HG03045 (cell line): ENCODE results near the gene PDXDC1.
"Not testable (repeated sequence)": the region's sequence is repeated elsewhere in the genome, so short reads cannot be mapped to it uniquely, and the experiment has no call there.

Experiments used
- ATAC-seq: cut with Tn5 transposase; IDR thresholded peaks from one replicate; pipeline ENCODE4 v1.9.1; 2021; ENCODE audit warnings: mild to moderate bottlenecking, moderate library complexity; ENCODE audit not compliant: unreplicated experiment

Gene PDXDC1

GRCh38 chr16:14974656-14975417 lies at the start of gene PDXDC1:
Gene PDXDC1, plus strand, starts transcription at chr16:14975026. Its CDS starts 174 bp downstream, at chr16:14975200.
- peak; percentile 93 for ATAC-seq

- ATAC-seq: not testable (repeated sequence)
Measured at GRCh38 chr16:14928064-14928714, 46.6 kb upstream of the PDXDC1 start.

- ATAC-seq: not testable (repeated sequence)
Measured at GRCh38 chr16:14929176-14929575, 45.6 kb upstream of the PDXDC1 start.

GRCh38 chr16:14930246-14930645 lies 44.6 kb upstream of the PDXDC1 start:
- ATAC-seq: not testable (repeated sequence)

GRCh38 chr16:14930971-14931370 lies 43.9 kb upstream of the PDXDC1 start:
- ATAC-seq: not testable (repeated sequence)

GRCh38 chr16:14932581-14933375 lies 42.0 kb upstream of the PDXDC1 start:
- ATAC-seq: not testable (repeated sequence)

- ATAC-seq: not testable (repeated sequence)
Measured at GRCh38 chr16:14937143-14937542, 37.7 kb upstream of the PDXDC1 start, which contains the start of gene NPIPA1. Gene NPIPA1, plus strand, starts transcription at chr16:14937443. Its CDS starts 0 bp downstream, at chr16:14937443.

- not testable (repeated sequence) for ATAC-seq
Measured at GRCh38 chr16:14937994-14938393, 36.8 kb upstream of the PDXDC1 start.

GRCh38 chr16:14942686-14943085 lies 32.1 kb upstream of the PDXDC1 start:
- not testable (repeated sequence) for ATAC-seq

- ATAC-seq: no peak
Measured at GRCh38 chr16:14955546-14956231, 19.1 kb upstream of the PDXDC1 start.

GRCh38 chr16:14957576-14958322 lies 17.1 kb upstream of the PDXDC1 start:
- ATAC-seq: no peak

- no peak for ATAC-seq
Measured at GRCh38 chr16:14958323-14958600, 16.6 kb upstream of the PDXDC1 start.

GRCh38 chr16:14958970-14959369 lies 15.9 kb upstream of the PDXDC1 start:
- no peak for ATAC-seq

- no peak for ATAC-seq
Measured at GRCh38 chr16:14961405-14962186, 13.2 kb upstream of the PDXDC1 start.

GRCh38 chr16:14963281-14964173 lies 11.3 kb upstream of the PDXDC1 start:
- no peak for ATAC-seq

- ATAC-seq: no peak
Measured at GRCh38 chr16:14965328-14965727, 9.5 kb upstream of the PDXDC1 start.

- ATAC-seq: not testable (repeated sequence)
Measured at GRCh38 chr16:14969795-14970194, 5.0 kb upstream of the PDXDC1 start.

- not testable (repeated sequence) for ATAC-seq
Measured at GRCh38 chr16:14971621-14972228, 3.1 kb upstream of the PDXDC1 start.
